K562 (cell line): Measurements from ENCODE around the gene GPR12. TPM values are rescaled to one million over a fixed set of nuclear protein-coding genes. Genes with fewer than 3 reads are reported as not detected.
"Not testable (repeated sequence)": the region's sequence is repeated elsewhere in the genome, so short reads cannot be mapped to it uniquely, and the experiment has no call there.

Experiments
- ATAC-seq: fragments of 200-7000 bp; cut with Tn5 transposase; 3 replicates; pipeline ENCODE4 v1.9.1; 2020; ENCODE audit warnings: moderate library complexity
- BruUV-seq: library from RNA; stranded (reverse); fragments of 400-500 nt; replicated peaks from 2 replicates; lab custom pipeline; 2021; lab: Mats Ljungman, UMichigan
- CTCF ChIA-PET: fragments of 300-600 bp; formaldehyde crosslinking; extraction: SDS; loops from one replicate; lab custom pipeline; 2021; ENCODE audit warnings: low intra/inter-chr PET ratio; lab: Yijun Ruan, JAX
- POLR2A ChIA-PET: fragments of 300-600, 350-650 bp; sonication (Branson Sonifier 250); formaldehyde crosslinking; extraction: SDS; loops from one replicate; lab custom pipeline; 2021; ENCODE audit warnings: antibody characterized with exemption, inconsistent platforms; lab: Yijun Ruan, JAX
- DNase-seq, 4 experiments: peaks; one replicate each; pipeline versions ENCODE4 v3.0.0 to v3.0.0-alpha.2; 2011 to 2018; ENCODE audit warnings: low spot score in 3 of 4, mixed read lengths in 3 of 4; ENCODE audit errors: extremely low read depth in 1 of 4
- FAIRE-seq: peaks from 2 replicates; lab custom pipeline; 2011; peaks lifted over from hg19 to GRCh38; lab: Jason Lieb, UNC
- H2AFZ ChIP-seq: 2 replicates; pipeline ENCODE4 v1.6.0; 2011; ENCODE audit warnings: low read depth, low read length, control low read depth, inconsistent platforms
- H3K27ac ChIP-seq: fragments of 200-600 bp; 3 replicates; pipeline ENCODE4 v1.8.0; 2011; ENCODE audit warnings: low read depth, mild to moderate bottlenecking, control low read depth, inconsistent platforms, low read length, moderate library complexity, mixed read lengths; ENCODE audit errors: extremely low read depth
- H3K27me3 ChIP-seq, 2 experiments: fragments of 300-600 bp in 1 of 2; 2 replicates in 1 of 2; 3 replicates in 1 of 2; pipeline versions ENCODE4 v1.6.0 to v1.8.0; 2011; ENCODE audit warnings: inconsistent platforms in 2 of 2, low read length in 2 of 2, mild to moderate bottlenecking in 1 of 2, mixed read lengths in 1 of 2, moderate library complexity in 1 of 2; ENCODE audit not compliant: control insufficient read depth in 2 of 2, insufficient read depth in 2 of 2
- H3K36me3 ChIP-seq: fragments of 300-600 bp; 3 replicates; pipeline ENCODE4 v1.8.0; 2011; ENCODE audit warnings: mild to moderate bottlenecking, low read length, inconsistent platforms; ENCODE audit not compliant: control insufficient read depth, insufficient read depth
- H3K4me1 ChIP-seq, 2 experiments: fragments of 200-600 bp in 1 of 2; replicated peaks in 1 of 2; 2 replicates in 1 of 2; 3 replicates in 1 of 2; pipeline versions ENCODE4 v1.5.1 to v1.8.0; 2011; ENCODE audit warnings: inconsistent platforms in 2 of 2, low read length in 2 of 2, mild to moderate bottlenecking in 1 of 2, mixed read lengths in 1 of 2, moderate library complexity in 1 of 2; ENCODE audit not compliant: control insufficient read depth in 2 of 2, insufficient read depth in 2 of 2
- H3K4me2 ChIP-seq: 2 replicates; pipeline ENCODE4 v1.6.1; 2011; ENCODE audit warnings: low read length, control low read depth, inconsistent platforms, mixed read lengths; ENCODE audit not compliant: insufficient read depth
- H3K4me3 ChIP-seq: fragments of 200-600 bp; sonication (generic), shearing (Covaris generic); 2 replicates; pipeline ENCODE4 v1.5.1; 2016; ENCODE audit warnings: control low read depth, inconsistent platforms
- H3K79me2 ChIP-seq: fragments of 200-600 bp; 3 replicates; pipeline ENCODE4 v1.8.0; 2011; ENCODE audit warnings: low read length, inconsistent platforms; ENCODE audit not compliant: control insufficient read depth, insufficient read depth
- H3K9ac ChIP-seq, 2 experiments: 2 replicates each; pipeline versions ENCODE4 v1.6.0 to v1.6.1; 2011; ENCODE audit warnings: low read depth in 2 of 2, low read length in 2 of 2, control low read depth in 1 of 2, inconsistent platforms in 1 of 2, mild to moderate bottlenecking in 1 of 2, mixed read lengths in 1 of 2; ENCODE audit not compliant: insufficient read depth in 1 of 2
- H3K9me1 ChIP-seq: one replicate; pipeline ENCODE4 v1.6.0; 2011; ENCODE audit warnings: inconsistent platforms, mild to moderate bottlenecking, low read length, moderate library complexity; ENCODE audit not compliant: control insufficient read depth, insufficient read depth
- H3K9me3 ChIP-seq: replicated peaks from 2 replicates; pipeline ENCODE4 v1.5.1; 2011; ENCODE audit warnings: low read depth, low read length, inconsistent platforms; ENCODE audit not compliant: control insufficient read depth, insufficient read depth
- H4K20me1 ChIP-seq: replicated peaks from 2 replicates; pipeline ENCODE4 v1.6.1; 2011; ENCODE audit warnings: low read length, inconsistent platforms, mixed read lengths; ENCODE audit not compliant: control insufficient read depth, insufficient read depth
- TAF9B ChIP-seq: fragments of 450-650 bp; IDR thresholded peaks from 2 replicates; pipeline ENCODE4 v1.6.1; 2018; ENCODE audit warnings: mild to moderate bottlenecking; ENCODE audit not compliant: partially characterized antibody
- ZNF12 ChIP-seq: sonication (generic); formaldehyde crosslinking; IDR thresholded peaks from 2 replicates; pipeline ENCODE4 v1.4.0; 2020; ENCODE audit warnings: mild to moderate bottlenecking, missing genetic modification reagents
- WGBS: fragments of 100-300 bp; shearing (Covaris generic); methylation state at CpG from one replicate; pipeline ENCODE4 v1.1.6; 2016; ENCODE audit warnings: low coverage, mixed read lengths; ENCODE audit not compliant: insufficient coverage; ENCODE audit errors: missing lambda C conversion rate; 5-methylcytosine and 5-hydroxymethylcytosine counted together
- in situ Hi-C: fragments of 300-500 bp; cut with MboI; formaldehyde crosslinking; loops from 4 replicates; pipeline ENCODE4 v1.15.0; 2018; ENCODE audit warnings: inconsistent platforms, mixed read lengths
- intact Hi-C: fragments of 100-400 bp; cut with micrococcal nuclease; formaldehyde crosslinking; loops from 2 replicates; pipeline ENCODE4 v1.14.2; 2022
- polyA plus RNA-seq, 8 experiments: library from polyadenylated mRNA; depleted of rRNA in 4 of 8; stranded (reverse) in 5 of 8; unstranded in 3 of 8; fragments of >200 nt; fragmentation: Nextera tagmentation in 2 of 8; fragmentation: Illumina TruSeq in 1 of 8; extraction: Ambion mirVana in 2 of 8; extraction: Trizol in 1 of 8; gene quantifications; 2 replicates each; pipeline versions ENCODE4 v1.2.1 to v1.2.3, GENCODE V29; 2011 to 2014; ENCODE audit warnings: inconsistent platforms in 1 of 8, missing spikeins in 1 of 8
- total RNA-seq, 7 experiments: library from RNA; depleted of rRNA in 6 of 7; stranded (reverse); fragments of >200 nt in 6 of 7; fragmentation: Illumina TruSeq in 2 of 7; extraction: Trizol in 2 of 7; gene quantifications; 2 replicates each; pipeline versions ENCODE4 v1.2.1 to v1.2.3, GENCODE V29; 2011 to 2021; ENCODE audit warnings: low replicate concordance in 1 of 7
- TF ChIP-seq, protein P1 (sequence below): fragments of 450-650 bp; formaldehyde crosslinking; IDR thresholded peaks from 2 replicates; pipeline ENCODE4 v1.4.0; 2020; ENCODE audit warnings: mild to moderate bottlenecking, moderate library complexity

GPR12 gene
- total and polyA plus RNA-seq, 9 of the 15 experiments (the other 6 are each of a cell fraction or from before 2014, with no cell fraction given), result not detected

DNA sequence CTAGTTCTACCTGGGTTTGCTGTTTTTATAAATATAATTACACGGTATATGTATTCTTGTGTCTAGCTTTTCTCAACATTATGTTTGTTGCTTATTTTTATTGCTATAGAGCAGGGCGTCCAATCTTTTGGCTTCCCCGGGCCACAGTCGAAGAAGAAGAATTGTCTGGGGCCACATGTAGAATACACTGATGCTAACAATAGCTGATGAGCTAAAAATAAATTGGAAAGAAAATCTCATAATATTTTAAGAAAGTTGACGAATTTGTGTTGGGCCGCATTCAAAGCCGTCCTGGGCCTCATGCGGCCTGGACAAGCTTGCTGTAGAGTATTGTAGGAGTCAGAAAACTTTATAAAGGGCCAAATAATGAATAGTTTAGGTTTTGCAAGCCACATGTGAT is 33.9 kb downstream of the GPR12 start:
- Histone ChIP-seq H3K36me3 (no peaks in the 10 kb centered on the region), H2AFZ (no peak overlapping the region), H4K20me1 (no peaks in the 10 kb centered on the region), H3K79me2 (no peaks in the 10 kb centered on the region), H3K27me3 (peaks cover 0 to 3% of the 10 kb centered on the region in 2 experiments; a peak in 2 of 5 replicates), H3K9ac (no peak overlapping the region), H3K9me3 (no peaks in the 10 kb centered on the region), H3K4me1 (no peaks in the 10 kb centered on the region), H3K4me3 (no peak overlapping the region), H3K4me2 (no peak overlapping the region), H3K27ac (no peak overlapping the region), H3K9me1 (no peaks in the 10 kb centered on the region)
- in situ Hi-C loops (no loop called here), intact Hi-C loops (no loop called here)
- no peak for FAIRE-seq
- TF ChIP-seq TAF9B (no peak), ZNF12 (no peak)
- TF ChIP-seq, protein P1, sequence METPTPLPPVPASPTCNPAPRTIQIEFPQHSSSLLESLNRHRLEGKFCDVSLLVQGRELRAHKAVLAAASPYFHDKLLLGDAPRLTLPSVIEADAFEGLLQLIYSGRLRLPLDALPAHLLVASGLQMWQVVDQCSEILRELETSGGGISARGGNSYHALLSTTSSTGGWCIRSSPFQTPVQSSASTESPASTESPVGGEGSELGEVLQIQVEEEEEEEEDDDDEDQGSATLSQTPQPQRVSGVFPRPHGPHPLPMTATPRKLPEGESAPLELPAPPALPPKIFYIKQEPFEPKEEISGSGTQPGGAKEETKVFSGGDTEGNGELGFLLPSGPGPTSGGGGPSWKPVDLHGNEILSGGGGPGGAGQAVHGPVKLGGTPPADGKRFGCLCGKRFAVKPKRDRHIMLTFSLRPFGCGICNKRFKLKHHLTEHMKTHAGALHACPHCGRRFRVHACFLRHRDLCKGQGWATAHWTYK (CRISPR knock-in tag), result no peak
- BruUV-seq, result no TSS peak
- 1% methylated on average over 7 of the region's 8 CpGs for WGBS
- CTCF ChIA-PET, result no interaction called here
- DNase-seq, result no peak
- ATAC-seq, result no peak
- POLR2A ChIA-PET, result no interaction called here

DNA sequence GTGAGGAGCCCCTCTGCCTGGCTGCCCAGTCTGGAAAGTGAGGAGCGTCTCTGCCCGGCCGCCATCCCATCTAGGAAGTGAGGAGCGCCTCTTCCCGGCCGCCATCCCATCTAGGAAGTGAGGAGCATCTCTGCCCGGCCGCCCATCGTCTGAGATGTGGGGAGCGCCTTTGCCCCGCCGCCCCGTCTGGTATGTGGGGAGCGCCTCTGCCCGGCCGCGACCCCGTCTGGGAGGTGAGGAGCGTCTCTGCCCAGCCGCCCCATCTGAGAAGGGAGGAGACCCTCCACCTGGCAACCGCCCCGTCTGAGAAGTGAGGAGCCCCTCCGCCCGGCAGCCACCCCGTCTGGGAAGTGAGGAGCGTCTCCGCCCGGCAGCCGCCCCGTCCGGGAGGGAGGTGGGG is 37.0 kb downstream of the GPR12 start:
- H3K4me1 ChIP-seq, H3K27me3 ChIP-seq, POLR2A ChIA-PET, ATAC-seq, CTCF ChIA-PET, H3K9me3 ChIP-seq, H3K9me1 ChIP-seq, DNase-seq, H4K20me1 ChIP-seq, in situ Hi-C loops, H3K79me2 ChIP-seq, H3K4me3 ChIP-seq, intact Hi-C loops, H3K4me2 ChIP-seq, H2AFZ ChIP-seq, H3K36me3 ChIP-seq, H3K9ac ChIP-seq, FAIRE-seq, H3K27ac ChIP-seq, BruUV-seq: not testable (repeated sequence)
- WGBS, result no CpG with 5 or more reads among the region's 31 CpGs
